Astrocyte of the spinal cord (primary cell): ENCODE measurements around the gene DHCR24.

Experiments
- DNase-seq: peaks from one replicate; pipeline ENCODE4 v3.0.0; 2011; ENCODE audit warnings: low read depth, low spot score
- H3K4me3 ChIP-seq: 2 replicates; pipeline ENCODE4 v1.5.1; 2011; ENCODE audit warnings: low read depth, mild to moderate bottlenecking, low read length, moderate library complexity
- CTCF ChIP-seq: IDR thresholded peaks from 2 replicates; pipeline ENCODE4 v1.5.1; 2012; ENCODE audit warnings: low read depth, mild to moderate bottlenecking, low read length, inconsistent platforms
- in situ Hi-C: cut with HindIII; loops from 2 replicates; pipeline ENCODE4 v1.10.0; 2017; ENCODE audit warnings: low sequenced_read_pairs

DHCR24 gene

GRCh38 chr1:54928327-54928726, 41.3 kb upstream of the DHCR24 start:
- DNase-seq = no peak
- in situ Hi-C loops = no loop called here
- H3K4me3 ChIP-seq = no peak overlapping the region
- no peak for TF ChIP-seq CTCF

DNA sequence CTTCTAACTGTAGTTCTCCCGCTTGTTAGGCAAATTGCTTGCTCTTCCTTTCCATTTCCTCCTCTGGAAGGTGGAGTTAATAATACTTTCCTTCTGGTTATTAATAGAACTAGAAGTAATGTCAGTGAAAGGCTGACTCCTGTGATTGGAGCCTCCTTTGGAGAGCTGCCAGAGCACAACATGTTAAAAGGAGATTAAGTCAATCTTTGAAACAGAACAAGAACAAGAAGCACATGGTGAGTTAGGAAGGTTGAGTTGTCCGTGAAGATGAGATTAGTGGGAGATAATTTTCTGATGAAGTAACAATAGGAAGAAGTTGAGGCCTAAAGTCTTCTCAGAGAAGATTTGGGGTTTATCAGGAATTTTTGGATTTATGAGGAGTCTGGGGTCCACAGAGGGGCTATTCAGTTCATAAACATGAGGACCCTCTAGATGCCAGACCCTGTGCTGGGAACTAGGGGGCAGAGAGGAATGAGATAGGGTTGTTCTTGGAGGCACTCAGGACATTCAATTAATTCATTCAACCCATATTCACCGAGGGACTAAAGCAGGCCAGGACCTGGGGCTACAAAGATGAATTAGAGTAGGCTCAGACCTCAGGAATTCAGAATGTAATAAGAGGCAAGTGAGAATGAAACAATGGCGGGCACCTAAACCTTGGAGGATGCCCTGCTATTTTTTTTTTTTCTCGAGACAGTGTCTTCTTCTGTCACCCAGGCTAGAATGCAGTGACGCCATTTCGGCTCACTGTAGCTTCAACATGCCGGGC, 40.7 kb upstream of the DHCR24 start:
- H3K4me3 ChIP-seq = no peak overlapping the region
- DNase-seq = peak; percentile 68
- no peak for TF ChIP-seq CTCF
- in situ Hi-C loops = no loop called here

DNA sequence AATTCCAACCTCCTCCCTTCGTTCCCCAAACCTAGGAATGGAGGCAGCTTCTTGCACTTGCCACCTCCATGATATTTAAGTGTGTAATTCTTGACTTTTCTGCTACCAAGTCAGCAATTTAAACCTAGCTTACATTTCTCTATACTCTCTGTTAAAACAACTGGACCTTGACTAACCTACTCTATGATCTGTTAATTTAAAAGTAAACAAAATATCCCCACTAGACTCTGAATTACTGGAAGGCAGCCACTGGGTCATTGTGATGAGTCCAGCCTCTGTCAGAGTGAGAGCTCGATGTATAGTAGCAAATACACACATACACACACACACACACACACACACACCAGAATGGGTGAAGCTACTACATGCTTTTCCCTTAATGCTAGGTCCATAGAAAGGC, 40.0 kb upstream of the DHCR24 start:
- no peak for DNase-seq
- no peak for TF ChIP-seq CTCF
- H3K4me3 ChIP-seq = no peak overlapping the region
- in situ Hi-C loops = no loop called here

DNA sequence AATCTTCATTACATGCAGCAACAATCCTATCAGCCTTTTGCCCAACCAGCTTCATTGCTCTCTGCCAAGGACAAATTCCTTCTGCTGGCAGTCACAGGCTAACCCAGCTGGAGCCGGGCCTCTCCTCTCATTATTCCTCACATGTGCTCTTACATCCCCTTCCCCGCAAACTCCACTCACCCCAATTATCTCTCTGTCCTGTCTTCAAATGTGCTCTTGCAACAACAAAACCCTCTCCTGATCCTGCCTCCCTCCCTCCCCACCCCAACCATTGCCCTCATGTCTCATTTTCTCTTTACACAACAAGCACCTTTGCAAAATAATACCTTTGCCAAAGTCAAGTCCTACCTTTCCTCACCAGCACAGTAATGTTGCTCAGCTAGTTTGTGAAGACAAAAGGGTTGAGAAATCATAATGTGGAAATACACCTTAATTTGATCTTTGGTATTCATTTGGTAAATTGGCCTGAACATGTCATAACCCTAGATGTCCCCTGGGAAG, 36.0 kb upstream of the DHCR24 start:
- DNase-seq = no peak
- TF ChIP-seq CTCF = no peak
- no peak overlapping the region for H3K4me3 ChIP-seq
- in situ Hi-C loops = no loop called here

- in situ Hi-C loops = no loop called here
- DNase-seq = no peak
Observed at GRCh38 chr1:54922040-54922761, 35.2 kb upstream of the DHCR24 start.

More at GRCh38 chr1:54922040-54922761, 35.2 kb upstream of the DHCR24 start:
- H3K4me3 ChIP-seq = no peak overlapping the region
- TF ChIP-seq CTCF = no peak
